Mucosa of stomach (tissue), 1 donor: ENCODE measurements around the gene CRACDL.

Experiments used
- H3K27me3 ChIP-seq: one replicate; pipeline ENCODE4 v1.7.0; 2013; ENCODE audit warnings: mild to moderate bottlenecking, low read length; ENCODE audit not compliant: control insufficient read depth, insufficient read depth
- H3K36me3 ChIP-seq: one replicate; pipeline ENCODE4 v1.7.0; 2013; ENCODE audit warnings: low read length; ENCODE audit not compliant: control insufficient read depth, insufficient read depth
- H3K4me1 ChIP-seq: one replicate; pipeline ENCODE4 v1.7.0; 2013; ENCODE audit warnings: mild to moderate bottlenecking, low read length; ENCODE audit not compliant: control insufficient read depth, insufficient read depth
- H3K4me3 ChIP-seq: one replicate; pipeline ENCODE4 v1.7.0; 2013; ENCODE audit warnings: low read length
- H3K9ac ChIP-seq: one replicate; pipeline ENCODE4 v1.7.0; 2013; ENCODE audit warnings: mild to moderate bottlenecking, low read length, moderate library complexity
- H3K9me3 ChIP-seq: one replicate; pipeline ENCODE4 v1.7.0; 2013; ENCODE audit warnings: mild to moderate bottlenecking, low read length, moderate library complexity; ENCODE audit not compliant: control insufficient read depth
- donor health status: Pancreatic carcinoma.

The CRACDL gene

DNA sequence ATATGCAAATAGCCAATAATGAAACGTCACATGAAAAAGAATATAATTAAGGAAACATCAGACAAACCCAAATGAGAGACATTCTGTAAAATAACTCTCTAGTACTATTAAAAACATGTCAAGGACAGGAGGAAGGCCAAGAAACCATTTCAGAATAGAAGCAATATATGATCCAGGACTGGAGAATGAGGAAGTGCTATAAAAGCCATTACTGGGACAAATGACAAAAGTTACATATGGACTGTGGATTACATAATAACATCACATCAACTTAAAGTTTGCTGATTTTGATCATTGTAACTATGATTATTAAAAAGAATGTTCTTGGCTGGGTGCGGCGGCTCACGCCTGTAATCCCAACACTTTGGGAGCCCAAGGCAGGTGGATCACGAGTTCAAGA lies 81.3 kb downstream of the CRACDL start:
- H3K27me3 ChIP-seq = no peaks in the 10 kb centered on the region
- no peaks in the 10 kb centered on the region for H3K9me3 ChIP-seq
- H3K9ac ChIP-seq = no peak overlapping the region
- no peaks in the 10 kb centered on the region for H3K36me3 ChIP-seq
- no peaks in the 10 kb centered on the region for H3K4me1 ChIP-seq
- no peak overlapping the region for H3K4me3 ChIP-seq

DNA sequence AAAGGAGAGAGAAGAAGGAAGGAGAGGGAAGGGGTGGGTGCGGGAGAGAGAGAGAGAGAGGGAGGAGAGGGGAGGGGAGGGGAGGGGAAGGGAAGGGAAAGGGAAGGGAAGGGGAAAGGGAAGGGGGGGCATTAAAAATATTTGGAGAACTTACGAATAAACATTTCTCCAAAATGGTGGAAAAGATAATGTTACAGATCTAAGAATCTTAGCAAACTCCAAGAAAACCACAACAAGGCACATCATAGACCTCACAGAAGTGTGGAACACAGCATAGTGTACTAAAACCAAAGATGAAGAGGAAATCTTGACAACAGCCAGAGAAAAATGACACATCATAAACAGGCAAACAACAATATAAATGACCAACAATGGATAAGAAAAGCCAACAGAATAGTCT lies 83.1 kb downstream of the CRACDL start:
- Histone ChIP-seq H3K27me3 (no peaks in the 10 kb centered on the region), H3K36me3 (no peaks in the 10 kb centered on the region), H3K4me1 (no peaks in the 10 kb centered on the region), H3K9me3 (no peaks in the 10 kb centered on the region), H3K9ac (no peak overlapping the region), H3K4me3 (no peak overlapping the region)

DNA sequence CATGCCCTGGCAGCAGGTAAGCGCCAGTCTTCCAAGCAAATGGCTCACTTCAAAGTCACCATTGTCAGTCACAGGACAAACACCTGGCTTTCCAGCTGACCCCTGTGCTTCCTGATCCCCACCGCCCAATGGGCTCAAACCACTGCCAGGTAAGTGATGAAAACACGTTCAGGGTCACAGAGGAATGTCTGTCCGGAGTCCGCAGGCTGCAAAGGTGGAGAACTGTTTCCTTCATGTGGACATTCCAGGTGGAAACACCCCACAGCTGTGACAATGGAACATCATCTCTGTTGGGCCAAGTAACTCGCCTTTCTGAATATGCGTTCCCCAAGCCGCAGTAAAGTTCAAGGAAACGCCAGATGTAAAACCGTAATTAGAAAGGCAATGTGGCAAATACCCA lies 86.0 kb downstream of the CRACDL start:
- no peak overlapping the region for H3K4me3 ChIP-seq
- no peaks in the 10 kb centered on the region for H3K9me3 ChIP-seq
- no peaks in the 10 kb centered on the region for H3K4me1 ChIP-seq
- no peaks in the 10 kb centered on the region for H3K27me3 ChIP-seq
- no peaks in the 10 kb centered on the region for H3K36me3 ChIP-seq
- H3K9ac ChIP-seq = no peak overlapping the region

DNA sequence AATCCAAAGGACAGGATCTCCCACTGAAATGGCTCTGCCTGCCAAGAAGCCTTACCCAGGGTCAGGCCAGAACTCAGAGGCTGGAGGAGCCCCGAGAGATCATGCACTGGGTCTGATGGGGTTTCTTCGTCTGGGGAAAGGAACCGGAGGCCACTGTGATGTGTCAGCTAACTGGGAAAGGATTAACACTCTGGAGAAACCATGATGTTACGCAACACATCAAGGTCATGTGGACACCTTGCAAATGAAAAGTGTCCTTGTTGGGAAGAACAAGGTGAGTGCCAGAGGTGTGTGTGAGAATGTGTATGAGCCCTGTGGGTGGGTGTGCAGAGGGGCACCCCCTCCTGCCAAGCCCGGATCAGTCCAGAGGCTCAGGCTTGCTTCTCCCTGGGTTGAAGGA lies 86.9 kb downstream of the CRACDL start:
- no peaks in the 10 kb centered on the region for H3K4me1 ChIP-seq
- H3K9ac ChIP-seq = no peak overlapping the region
- no peaks in the 10 kb centered on the region for H3K27me3 ChIP-seq
- no peak overlapping the region for H3K4me3 ChIP-seq
- no peaks in the 10 kb centered on the region for H3K9me3 ChIP-seq
- no peaks in the 10 kb centered on the region for H3K36me3 ChIP-seq

DNA sequence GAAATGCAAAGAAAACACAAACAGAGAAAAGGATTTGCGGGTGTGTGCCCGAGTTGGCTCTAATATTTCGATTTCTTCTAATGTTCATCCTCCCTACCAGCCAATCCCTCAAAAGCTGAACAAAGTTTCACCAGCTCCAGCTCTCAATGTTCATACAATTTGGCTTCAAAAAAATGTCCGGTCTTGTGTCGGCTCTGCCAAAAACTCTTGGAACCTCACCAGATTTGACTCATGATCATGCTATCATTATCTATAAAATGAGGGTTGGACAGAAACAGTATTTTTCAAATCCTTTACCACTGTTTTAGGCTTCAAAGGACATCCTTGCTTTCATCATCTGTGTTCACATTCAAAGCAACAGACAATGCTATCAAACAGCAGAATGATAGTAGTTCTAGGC lies 88.2 kb downstream of the CRACDL start:
- Histone ChIP-seq H3K4me3 (no peak overlapping the region), H3K4me1 (no peaks in the 10 kb centered on the region), H3K9me3 (no peaks in the 10 kb centered on the region), H3K9ac (no peak overlapping the region), H3K27me3 (no peaks in the 10 kb centered on the region), H3K36me3 (no peaks in the 10 kb centered on the region)

DNA sequence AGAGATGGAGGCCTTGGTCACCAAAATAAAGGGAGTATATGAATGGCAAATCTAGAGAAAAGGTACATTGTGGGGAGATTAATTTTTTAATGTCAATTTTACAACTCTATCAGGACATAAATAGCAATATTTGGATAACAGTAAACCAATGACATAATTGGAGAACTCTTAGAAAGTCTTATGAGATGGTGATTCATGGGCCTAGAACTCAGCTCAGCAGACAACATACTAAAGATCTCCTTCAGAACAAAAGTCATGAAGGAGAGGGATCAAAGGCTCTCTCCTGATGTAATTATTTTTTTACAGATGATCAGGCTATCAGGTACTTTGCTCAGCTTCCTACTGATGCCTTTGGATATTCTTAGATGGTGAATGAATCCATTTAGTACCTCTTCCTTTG lies 90.0 kb downstream of the CRACDL start:
- no peaks in the 10 kb centered on the region for H3K27me3 ChIP-seq
- no peaks in the 10 kb centered on the region for H3K4me1 ChIP-seq
- no peak overlapping the region for H3K9ac ChIP-seq
- no peaks in the 10 kb centered on the region for H3K36me3 ChIP-seq
- H3K9me3 ChIP-seq = no peaks in the 10 kb centered on the region
- no peak overlapping the region for H3K4me3 ChIP-seq

DNA sequence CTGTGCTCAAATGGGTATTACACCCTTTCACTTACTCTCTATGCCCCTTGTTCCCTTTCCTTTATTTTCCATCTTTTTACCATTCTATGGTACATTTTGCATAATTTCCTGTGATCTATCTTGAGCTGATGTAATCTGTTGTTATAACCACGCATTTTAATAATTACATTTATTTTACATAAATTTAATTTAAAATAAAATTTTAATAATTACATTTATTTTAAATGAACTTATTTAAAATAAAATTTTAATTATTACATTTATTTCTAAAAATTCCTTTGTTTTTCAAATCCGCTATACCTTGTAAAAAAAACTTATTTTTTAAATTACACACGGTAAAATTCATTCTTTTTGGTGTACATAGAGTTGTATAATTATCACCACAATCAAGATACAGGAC lies 93.9 kb downstream of the CRACDL start:
- Histone ChIP-seq H3K9me3 (no peaks in the 10 kb centered on the region), H3K9ac (no peak overlapping the region), H3K27me3 (no peaks in the 10 kb centered on the region), H3K4me1 (no peaks in the 10 kb centered on the region), H3K4me3 (no peak overlapping the region), H3K36me3 (no peaks in the 10 kb centered on the region)

DNA sequence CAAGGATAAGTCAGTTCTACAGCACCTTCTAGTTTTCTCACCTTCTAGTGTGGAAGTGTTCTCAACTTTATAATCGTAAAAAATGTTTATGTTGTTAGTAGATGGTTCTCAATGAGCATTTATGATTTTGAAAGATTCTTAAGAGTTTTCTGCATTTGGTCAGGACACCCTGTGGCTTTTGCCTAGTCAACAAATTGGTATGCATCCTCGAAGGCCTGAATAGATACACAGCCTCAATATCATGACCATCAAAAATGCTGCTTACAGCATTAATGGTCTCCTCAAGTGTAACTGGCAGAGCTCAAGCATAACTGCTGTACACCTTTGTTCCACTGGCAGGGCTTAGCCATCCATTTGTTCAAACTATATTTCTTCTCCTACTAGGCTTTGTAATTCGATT lies 96.7 kb downstream of the CRACDL start:
- no peak overlapping the region for H3K9ac ChIP-seq
- no peaks in the 10 kb centered on the region for H3K4me1 ChIP-seq
- no peaks in the 10 kb centered on the region for H3K9me3 ChIP-seq
- H3K36me3 ChIP-seq = no peaks in the 10 kb centered on the region
- no peaks in the 10 kb centered on the region for H3K27me3 ChIP-seq
- no peak overlapping the region for H3K4me3 ChIP-seq

DNA sequence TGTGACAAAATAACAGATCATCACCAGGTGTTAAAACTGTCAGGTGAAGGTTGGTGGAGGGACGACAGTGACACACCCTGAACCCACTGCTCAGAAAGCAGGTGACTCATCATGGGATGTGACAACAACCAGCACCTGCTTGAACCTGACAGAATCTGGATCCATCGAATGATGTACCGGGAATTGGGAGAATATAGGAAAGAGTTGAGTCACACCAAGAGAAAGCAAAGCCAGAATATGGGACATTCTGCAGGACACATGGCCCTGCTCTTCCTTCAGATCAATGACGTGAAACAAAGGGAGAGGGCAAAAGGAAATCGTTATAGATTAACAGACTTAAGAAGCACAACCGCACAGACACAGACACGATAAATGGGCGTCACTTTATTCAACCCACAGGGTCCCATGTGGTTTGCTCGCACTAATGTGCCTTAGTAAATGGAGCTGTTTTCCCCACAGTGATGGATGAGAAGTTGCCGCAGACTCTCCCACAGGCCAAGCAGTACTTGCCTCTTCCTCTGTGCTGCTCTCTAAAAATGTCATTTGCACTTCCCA lies 100.1 kb downstream of the CRACDL start:
- Histone ChIP-seq H3K9ac (no peak overlapping the region), H3K36me3 (no peaks in the 10 kb centered on the region), H3K9me3 (no peaks in the 10 kb centered on the region), H3K4me3 (no peak overlapping the region), H3K4me1 (peaks cover 12% of the 10 kb centered on the region), H3K27me3 (no peaks in the 10 kb centered on the region)

DNA sequence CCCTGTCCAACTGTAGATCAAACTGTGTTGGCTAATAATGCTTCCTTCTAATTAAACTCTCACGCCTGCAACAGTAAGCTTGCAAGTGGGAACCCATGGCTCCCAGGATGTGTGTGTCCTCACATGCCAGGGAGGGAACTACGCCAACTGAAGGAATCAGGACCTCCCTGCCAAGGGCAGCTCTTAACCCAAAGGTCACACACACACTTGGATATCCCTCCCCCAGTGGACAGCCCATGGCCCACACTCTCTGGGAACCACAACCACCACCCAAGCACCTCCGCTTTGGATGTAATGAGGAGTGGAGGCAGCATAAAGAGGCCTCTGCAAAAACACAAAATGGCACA lies 102.1 kb downstream of the CRACDL start:
- Histone ChIP-seq H3K27me3 (no peaks in the 10 kb centered on the region), H3K9me3 (no peaks in the 10 kb centered on the region), H3K9ac (no peak overlapping the region), H3K36me3 (no peaks in the 10 kb centered on the region), H3K4me1 (peaks cover 12% of the 10 kb centered on the region), H3K4me3 (no peak overlapping the region)

DNA sequence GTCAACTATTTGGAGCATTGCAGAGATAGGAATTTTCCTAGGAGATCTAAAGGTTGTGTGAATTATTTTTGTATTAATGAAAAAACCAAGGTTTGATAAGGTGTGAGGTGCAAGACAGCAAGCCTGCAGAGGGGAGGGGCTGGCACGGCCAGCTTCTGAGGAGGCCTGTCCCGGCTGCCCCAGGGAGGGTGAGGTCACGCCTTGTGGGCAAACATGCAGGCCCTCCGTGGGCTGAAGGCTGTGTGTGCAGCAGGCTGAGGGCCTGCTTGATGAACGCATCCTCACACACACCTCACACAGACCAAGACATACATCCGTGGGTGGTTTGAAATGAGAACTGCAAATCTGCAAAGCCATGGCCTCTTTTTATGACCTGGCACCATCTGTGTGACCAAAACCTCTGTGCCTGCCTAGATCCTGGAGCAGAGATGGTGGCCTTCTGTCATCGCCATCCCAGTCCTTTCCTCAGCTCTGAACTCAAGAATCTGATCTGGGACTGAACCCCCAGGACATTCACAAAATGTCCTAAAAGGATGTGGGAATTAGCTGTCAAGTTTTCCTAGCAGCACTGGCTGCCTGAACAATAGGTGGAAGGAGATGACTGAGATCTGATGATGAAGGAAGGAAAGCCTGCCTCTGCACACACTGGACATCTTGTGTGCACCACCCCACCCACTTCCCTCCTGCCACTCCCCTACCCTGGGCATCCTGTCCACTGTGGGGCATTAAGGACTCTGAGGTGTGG lies 102.7 kb downstream of the CRACDL start:
- Histone ChIP-seq H3K9me3 (no peaks in the 10 kb centered on the region), H3K27me3 (no peaks in the 10 kb centered on the region), H3K36me3 (no peaks in the 10 kb centered on the region), H3K4me3 (no peak overlapping the region), H3K9ac (no peak overlapping the region), H3K4me1 (peaks cover 12% of the 10 kb centered on the region)

DNA sequence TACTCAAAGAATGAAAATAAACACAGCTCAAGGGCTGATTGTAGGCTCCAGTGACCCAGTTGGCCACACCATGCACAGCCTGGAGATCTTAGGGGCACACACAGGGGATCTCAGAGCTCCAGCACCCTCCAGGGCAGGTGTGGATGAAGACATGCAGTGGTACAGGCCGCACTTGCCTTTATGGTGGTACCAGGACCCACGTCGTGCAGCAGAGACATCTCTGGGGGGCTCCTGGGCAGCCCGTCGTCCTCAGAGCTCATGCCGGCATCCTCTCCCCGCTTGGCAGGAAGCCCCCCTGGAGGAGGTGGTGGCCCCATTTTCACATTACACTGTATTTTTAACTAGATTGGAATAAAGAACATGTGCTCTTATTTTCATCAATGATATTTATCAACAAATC lies 103.9 kb downstream of the CRACDL start:
- no peaks in the 10 kb centered on the region for H3K27me3 ChIP-seq
- H3K4me3 ChIP-seq = no peak overlapping the region
- peaks cover 12% of the 10 kb centered on the region for H3K4me1 ChIP-seq

More for the DNA sequence above, 103.9 kb downstream of the CRACDL start:
- H3K9ac ChIP-seq = no peak overlapping the region
- no peaks in the 10 kb centered on the region for H3K9me3 ChIP-seq
- no peaks in the 10 kb centered on the region for H3K36me3 ChIP-seq
